ENCODE measurements around the gene RFX1.
"Not testable (repeated sequence)": the region's sequence is repeated elsewhere in the genome, so short reads cannot be mapped to it uniquely, and the experiment has no call there.

Gene RFX1

GRCh38 chr19:13932911-13933393 is 73.2 kb downstream of the RFX1 start:
- DNase-seq = no peak

GRCh38 chr19:13932149-13932637 is 73.9 kb downstream of the RFX1 start:
- DNase-seq = no peak

- DNase-seq = no peak
These were observed 74.5 kb downstream of the RFX1 start for GRCh38 chr19:13931391-13932148.

- DNase-seq = no peak
These were observed 75.7 kb downstream of the RFX1 start for GRCh38 chr19:13930402-13930801.

- no peak for DNase-seq
These were observed 76.2 kb downstream of the RFX1 start for GRCh38 chr19:13929956-13930355.

- no peak for DNase-seq
These were observed 76.8 kb downstream of the RFX1 start for GRCh38 chr19:13929340-13929739.

- no peak for DNase-seq
These were observed 79.4 kb downstream of the RFX1 start for GRCh38 chr19:13926715-13927114.

GRCh38 chr19:13926010-13926409 is 80.1 kb downstream of the RFX1 start:
- DNase-seq = no peak

- no peak for DNase-seq
These were observed 82.7 kb downstream of the RFX1 start for GRCh38 chr19:13923194-13923987.

- DNase-seq = not testable (repeated sequence)
These were observed 84.0 kb downstream of the RFX1 start for GRCh38 chr19:13922118-13922517.

- no peak for DNase-seq
These were observed 85.0 kb downstream of the RFX1 start for GRCh38 chr19:13920940-13921747.

GRCh38 chr19:13920524-13920923 is 85.6 kb downstream of the RFX1 start:
- no peak for DNase-seq

GRCh38 chr19:13918726-13919411 is 87.3 kb downstream of the RFX1 start:
- no peak for DNase-seq

- DNase-seq = no peak
These were observed 88.2 kb downstream of the RFX1 start for GRCh38 chr19:13917888-13918406.

GRCh38 chr19:13914777-13915176 is 91.3 kb downstream of the RFX1 start:
- no peak for DNase-seq

GRCh38 chr19:13913352-13913751 is 92.8 kb downstream of the RFX1 start:
- no peak for DNase-seq
